ENCODE measurements around the gene ATP2C1.
A peak's percentile ranks its signal among the peaks of the same experiment; 100 is the strongest.
"Not testable (repeated sequence)": the region's sequence is repeated elsewhere in the genome, so short reads cannot be mapped to it uniquely, and the experiment has no call there.

The ATP2C1 gene, protein sequence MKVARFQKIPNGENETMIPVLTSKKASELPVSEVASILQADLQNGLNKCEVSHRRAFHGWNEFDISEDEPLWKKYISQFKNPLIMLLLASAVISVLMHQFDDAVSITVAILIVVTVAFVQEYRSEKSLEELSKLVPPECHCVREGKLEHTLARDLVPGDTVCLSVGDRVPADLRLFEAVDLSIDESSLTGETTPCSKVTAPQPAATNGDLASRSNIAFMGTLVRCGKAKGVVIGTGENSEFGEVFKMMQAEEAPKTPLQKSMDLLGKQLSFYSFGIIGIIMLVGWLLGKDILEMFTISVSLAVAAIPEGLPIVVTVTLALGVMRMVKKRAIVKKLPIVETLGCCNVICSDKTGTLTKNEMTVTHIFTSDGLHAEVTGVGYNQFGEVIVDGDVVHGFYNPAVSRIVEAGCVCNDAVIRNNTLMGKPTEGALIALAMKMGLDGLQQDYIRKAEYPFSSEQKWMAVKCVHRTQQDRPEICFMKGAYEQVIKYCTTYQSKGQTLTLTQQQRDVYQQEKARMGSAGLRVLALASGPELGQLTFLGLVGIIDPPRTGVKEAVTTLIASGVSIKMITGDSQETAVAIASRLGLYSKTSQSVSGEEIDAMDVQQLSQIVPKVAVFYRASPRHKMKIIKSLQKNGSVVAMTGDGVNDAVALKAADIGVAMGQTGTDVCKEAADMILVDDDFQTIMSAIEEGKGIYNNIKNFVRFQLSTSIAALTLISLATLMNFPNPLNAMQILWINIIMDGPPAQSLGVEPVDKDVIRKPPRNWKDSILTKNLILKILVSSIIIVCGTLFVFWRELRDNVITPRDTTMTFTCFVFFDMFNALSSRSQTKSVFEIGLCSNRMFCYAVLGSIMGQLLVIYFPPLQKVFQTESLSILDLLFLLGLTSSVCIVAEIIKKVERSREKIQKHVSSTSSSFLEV

DNA sequence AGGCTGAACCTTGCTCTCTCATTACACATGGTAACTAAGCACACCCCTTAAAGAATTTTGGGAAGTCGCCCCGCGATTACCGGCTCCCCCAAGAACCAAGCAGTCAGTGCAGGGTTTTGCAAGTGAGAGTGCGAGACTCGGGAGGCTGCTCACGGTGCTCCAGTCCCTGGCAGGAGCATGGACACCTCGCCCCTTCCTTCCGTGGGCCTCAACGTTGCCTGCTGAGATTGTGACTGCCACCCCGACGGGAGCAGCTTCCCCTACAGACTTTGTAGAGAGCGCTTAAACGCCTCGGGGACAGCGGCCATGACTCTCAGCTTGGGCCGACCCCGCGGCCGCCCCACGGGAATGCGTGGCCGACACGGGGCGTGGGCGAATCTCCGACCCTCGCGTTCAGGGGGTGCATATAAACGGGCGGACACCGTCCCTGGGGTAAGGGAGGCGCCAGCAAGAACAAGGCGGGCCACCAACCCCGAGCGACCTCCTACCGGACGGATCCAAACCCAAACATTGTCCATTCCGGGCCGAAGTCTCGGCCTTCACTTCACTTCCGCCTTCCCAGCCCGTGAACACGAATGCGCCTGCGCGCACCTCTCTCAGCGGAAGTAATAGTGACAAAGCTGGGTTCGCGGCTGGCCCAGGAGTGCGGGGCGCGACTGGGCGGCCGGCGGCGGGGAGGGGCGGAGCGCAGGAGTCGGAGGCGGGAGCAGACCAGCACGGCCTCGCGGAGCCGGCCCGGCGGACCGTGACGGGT, at the start of gene ATP2C1:
Gene ATP2C1 (plus strand): TSS at position 709 of the 754 bp plus-strand sequence. CDS start 686 bp downstream, outside the sequence.
- H3K27ac Mint-ChIP-seq, result peak within 1 kb of the TSS; percentile 98
- no peaks in the 10 kb centered on the region for H3K9me3 Mint-ChIP-seq
- peaks cover 7% of the 10 kb centered on the region for H3K36me3 Mint-ChIP-seq (ENCODE audit: low read depth)
- H3K4me3 Mint-ChIP-seq, result peak within 1 kb of the TSS; percentile 93
- no peaks in the 10 kb centered on the region for H3K27me3 Mint-ChIP-seq (ENCODE audit: low read depth)
- DNase-seq (ENCODE audit: low spot score), result peak; percentile 93
- H3K4me1 Mint-ChIP-seq (ENCODE audit: low read depth), result peaks cover 38% of the 10 kb centered on the region

GRCh38 chr3:130844462-130844861, 49.4 kb upstream of the ATP2C1 start:
- DNase-seq (ENCODE audit: low spot score), result no peak
- H3K27ac Mint-ChIP-seq, result no peak overlapping the region
- peaks cover 21% of the 10 kb centered on the region for H3K27me3 Mint-ChIP-seq (ENCODE audit: low read depth)
- H3K36me3 Mint-ChIP-seq (ENCODE audit: low read depth), result no peaks in the 10 kb centered on the region
- no peak overlapping the region for H3K4me3 Mint-ChIP-seq
- H3K4me1 Mint-ChIP-seq (ENCODE audit: low read depth), result peaks cover 10% of the 10 kb centered on the region
- H3K9me3 Mint-ChIP-seq, result no peaks in the 10 kb centered on the region

- no peaks in the 10 kb centered on the region for H3K36me3 Mint-ChIP-seq (ENCODE audit: low read depth)
- no peak overlapping the region for H3K27ac Mint-ChIP-seq
- H3K27me3 Mint-ChIP-seq (ENCODE audit: low read depth), result peaks cover 16% of the 10 kb centered on the region
- peaks cover 22% of the 10 kb centered on the region for H3K4me1 Mint-ChIP-seq (ENCODE audit: low read depth)
- no peaks in the 10 kb centered on the region for H3K9me3 Mint-ChIP-seq
- DNase-seq (ENCODE audit: low spot score), result no peak
- no peak overlapping the region for H3K4me3 Mint-ChIP-seq
Observed at GRCh38 chr3:130846181-130846580, 47.7 kb upstream of the ATP2C1 start.

- no peak for DNase-seq (ENCODE audit: low spot score)
- H3K4me1 Mint-ChIP-seq (ENCODE audit: low read depth), result peaks cover 32% of the 10 kb centered on the region
- H3K4me3 Mint-ChIP-seq, result no peak overlapping the region
- H3K27me3 Mint-ChIP-seq (ENCODE audit: low read depth), result peaks cover 17% of the 10 kb centered on the region
- H3K27ac Mint-ChIP-seq, result no peak overlapping the region
- no peaks in the 10 kb centered on the region for H3K9me3 Mint-ChIP-seq
- no peaks in the 10 kb centered on the region for H3K36me3 Mint-ChIP-seq (ENCODE audit: low read depth)
Observed at GRCh38 chr3:130849091-130849552, 44.8 kb upstream of the ATP2C1 start.

GRCh38 chr3:130850044-130850797, 43.7 kb upstream of the ATP2C1 start:
- H3K27me3 Mint-ChIP-seq (ENCODE audit: low read depth), result peaks cover 18% of the 10 kb centered on the region
- H3K9me3 Mint-ChIP-seq, result no peaks in the 10 kb centered on the region
- peak; percentile 77 for DNase-seq (ENCODE audit: low spot score)
- H3K27ac Mint-ChIP-seq, result peak overlapping the region; percentile 80
- no peaks in the 10 kb centered on the region for H3K36me3 Mint-ChIP-seq (ENCODE audit: low read depth)
- peaks cover 32% of the 10 kb centered on the region for H3K4me1 Mint-ChIP-seq (ENCODE audit: low read depth)
- H3K4me3 Mint-ChIP-seq, result peak overlapping the region; percentile 62

DNA sequence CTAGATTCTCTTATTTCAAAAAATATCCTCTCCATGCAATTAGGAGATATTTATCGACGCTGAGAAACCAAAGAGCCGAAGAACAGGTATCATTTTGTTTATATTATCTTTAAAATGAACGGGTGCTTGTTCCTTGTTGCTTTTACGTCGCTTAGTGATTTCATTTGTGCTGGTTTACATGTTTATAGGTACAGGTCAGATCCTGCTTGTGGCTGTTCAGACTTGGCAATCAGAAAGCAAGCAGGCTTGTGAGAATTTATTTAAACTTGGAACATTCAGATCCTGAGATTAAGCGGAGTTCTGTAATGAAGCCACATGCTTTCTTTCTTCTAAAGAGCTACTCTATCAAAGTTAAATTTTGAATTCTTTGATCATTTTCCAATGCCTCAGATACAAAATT, 43.0 kb upstream of the ATP2C1 start:
- H3K27ac Mint-ChIP-seq, result peak overlapping the region; percentile 56
- H3K9me3 Mint-ChIP-seq, result no peaks in the 10 kb centered on the region
- H3K36me3 Mint-ChIP-seq (ENCODE audit: low read depth), result no peaks in the 10 kb centered on the region
- peak overlapping the region; percentile 62 for H3K4me3 Mint-ChIP-seq
- peaks cover 32% of the 10 kb centered on the region for H3K4me1 Mint-ChIP-seq (ENCODE audit: low read depth)
- H3K27me3 Mint-ChIP-seq (ENCODE audit: low read depth), result peaks cover 16% of the 10 kb centered on the region
- DNase-seq (ENCODE audit: low spot score), result no peak

DNA sequence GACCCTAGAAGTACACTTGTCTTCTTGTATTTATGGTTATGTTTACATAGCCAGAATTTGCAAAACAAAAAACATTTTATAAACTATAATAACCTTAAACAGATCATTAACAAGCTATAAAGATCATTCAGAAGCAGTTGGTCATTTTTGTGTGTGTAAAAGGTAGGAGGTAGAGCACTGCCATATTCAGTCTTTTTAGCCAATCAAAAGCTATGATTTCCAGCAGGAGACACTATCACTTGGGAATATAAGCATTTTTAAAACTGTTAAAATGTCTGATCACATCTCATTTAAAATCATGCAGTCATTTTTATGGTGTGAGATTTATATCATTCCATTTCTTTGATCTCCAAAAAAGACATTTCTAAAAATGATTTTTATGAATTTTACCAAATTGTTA, 42.6 kb upstream of the ATP2C1 start:
- Mint-ChIP-seq H3K27me3 (ENCODE audit: low read depth) (peaks cover 18% of the 10 kb centered on the region), H3K36me3 (ENCODE audit: low read depth) (no peaks in the 10 kb centered on the region), H3K4me1 (ENCODE audit: low read depth) (peaks cover 32% of the 10 kb centered on the region), H3K27ac (no peak overlapping the region), H3K4me3 (peak overlapping the region; percentile 62), H3K9me3 (no peaks in the 10 kb centered on the region)
- no peak for DNase-seq (ENCODE audit: low spot score)

DNA sequence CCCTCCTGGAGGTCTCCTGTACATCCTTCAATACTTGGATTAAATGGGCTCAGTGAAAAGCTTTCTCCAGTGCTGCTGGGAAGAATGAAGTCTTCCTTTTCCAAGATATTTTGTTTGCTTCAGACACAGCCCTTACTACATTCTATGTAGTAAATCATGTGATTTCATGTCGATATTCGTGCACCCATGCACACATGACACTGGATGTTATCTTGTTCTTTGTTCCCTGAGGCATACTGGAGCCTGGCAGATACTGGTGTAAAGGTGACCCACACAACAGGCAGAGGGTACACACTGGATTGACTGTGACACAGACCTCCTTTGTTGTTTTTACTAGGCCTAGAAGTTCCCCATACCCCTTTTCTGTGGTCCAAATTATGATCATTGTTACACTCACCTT, 40.3 kb upstream of the ATP2C1 start:
- peaks cover 2% of the 10 kb centered on the region for H3K36me3 Mint-ChIP-seq (ENCODE audit: low read depth)
- H3K27ac Mint-ChIP-seq, result no peak overlapping the region
- H3K4me3 Mint-ChIP-seq, result no peak overlapping the region
- peaks cover 30% of the 10 kb centered on the region for H3K27me3 Mint-ChIP-seq (ENCODE audit: low read depth)
- DNase-seq (ENCODE audit: low spot score), result no peak
- H3K9me3 Mint-ChIP-seq, result no peaks in the 10 kb centered on the region
- peaks cover 35% of the 10 kb centered on the region for H3K4me1 Mint-ChIP-seq (ENCODE audit: low read depth)

- Mint-ChIP-seq H3K27ac (no peak overlapping the region), H3K27me3 (ENCODE audit: low read depth) (peaks cover 38% of the 10 kb centered on the region), H3K4me3 (no peak overlapping the region), H3K9me3 (no peaks in the 10 kb centered on the region), H3K36me3 (ENCODE audit: low read depth) (peaks cover 2% of the 10 kb centered on the region), H3K4me1 (ENCODE audit: low read depth) (peaks cover 28% of the 10 kb centered on the region)
- no peak for DNase-seq (ENCODE audit: low spot score)
Observed at GRCh38 chr3:130854208-130854864, 39.5 kb upstream of the ATP2C1 start.

DNA sequence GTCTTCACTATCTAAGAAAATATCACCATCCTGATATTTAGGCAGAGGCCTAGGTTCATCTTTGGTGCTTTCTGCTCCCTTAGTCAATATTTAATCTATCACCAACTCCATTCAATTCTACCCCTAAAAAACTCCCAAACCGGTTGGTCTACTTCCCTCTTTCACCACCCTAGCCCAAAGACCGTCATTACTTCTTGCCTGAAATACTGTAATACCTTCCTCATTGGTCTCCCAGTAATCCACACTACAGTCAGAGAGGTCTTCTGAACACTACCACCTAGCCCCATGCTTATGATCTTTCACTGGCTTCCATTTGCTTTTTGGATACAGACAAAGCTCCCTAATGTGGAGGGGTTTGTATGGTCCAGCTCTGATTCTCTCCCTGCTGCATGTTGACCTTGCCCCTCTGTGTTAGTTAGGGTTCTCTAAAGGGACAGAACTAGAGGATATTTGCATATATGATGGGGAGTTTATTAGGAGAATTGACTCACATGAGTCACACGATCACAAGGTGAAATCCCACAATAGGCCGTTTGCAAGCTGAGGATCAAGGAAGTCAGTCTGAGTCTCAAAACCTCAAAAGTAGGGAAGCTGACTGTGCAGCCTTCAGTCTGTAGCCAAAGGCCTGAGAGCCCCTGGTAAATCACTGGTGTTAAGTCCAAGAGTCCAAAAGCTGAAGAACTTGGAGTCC, 36.4 kb upstream of the ATP2C1 start:
- peaks cover 45% of the 10 kb centered on the region for H3K27me3 Mint-ChIP-seq (ENCODE audit: low read depth)
- H3K36me3 Mint-ChIP-seq (ENCODE audit: low read depth), result peaks cover 2% of the 10 kb centered on the region
- no peak for DNase-seq (ENCODE audit: low spot score)
- no peaks in the 10 kb centered on the region for H3K9me3 Mint-ChIP-seq
- H3K27ac Mint-ChIP-seq, result no peak overlapping the region
- H3K4me1 Mint-ChIP-seq (ENCODE audit: low read depth), result peaks cover 3% of the 10 kb centered on the region
- no peak overlapping the region for H3K4me3 Mint-ChIP-seq

GRCh38 chr3:130862130-130862529, 31.8 kb upstream of the ATP2C1 start:
- not testable (repeated sequence) for H3K27ac Mint-ChIP-seq; DNase-seq (ENCODE audit: low spot score); H3K36me3 Mint-ChIP-seq (ENCODE audit: low read depth); H3K4me1 Mint-ChIP-seq (ENCODE audit: low read depth); H3K9me3 Mint-ChIP-seq; H3K4me3 Mint-ChIP-seq
- peaks cover 40% of the 10 kb centered on the region for H3K27me3 Mint-ChIP-seq (ENCODE audit: low read depth)

DNA sequence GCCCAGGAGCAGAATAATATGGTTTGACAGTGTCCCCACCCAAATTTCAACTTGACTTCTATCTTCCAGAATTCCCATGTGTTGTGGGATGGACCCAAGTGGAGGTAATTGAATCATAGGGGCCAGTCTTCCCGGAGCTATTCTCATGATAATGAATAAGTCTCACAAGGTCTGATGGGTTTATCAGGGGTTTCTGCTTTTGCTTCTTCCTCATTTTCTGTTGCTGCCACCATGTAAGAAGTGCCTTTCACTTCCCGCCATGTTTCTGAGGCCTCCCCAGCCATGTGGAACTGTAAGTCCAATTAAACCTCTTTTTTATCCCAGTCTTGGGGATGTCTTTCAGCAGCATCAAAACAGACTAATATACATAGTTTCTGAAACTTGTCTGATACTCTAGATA, 28.4 kb upstream of the ATP2C1 start:
- Mint-ChIP-seq H3K4me3 (no peak overlapping the region), H3K4me1 (ENCODE audit: low read depth) (no peaks in the 10 kb centered on the region), H3K27me3 (ENCODE audit: low read depth) (peaks cover 17% of the 10 kb centered on the region), H3K27ac (no peak overlapping the region), H3K9me3 (no peaks in the 10 kb centered on the region), H3K36me3 (ENCODE audit: low read depth) (no peaks in the 10 kb centered on the region)
- DNase-seq (ENCODE audit: low spot score), result no peak
